Gastroesophageal sphincter (tissue), 4 donors: ENCODE data around the gene TFB2M. TPM values are rescaled to one million over a fixed set of nuclear protein-coding genes. Genes with fewer than 3 reads are reported as not detected.

ENCODE experiments used
- ATAC-seq: fragments of 150-250 bp; one replicate; pipeline ENCODE4 v1.9.1; 2016; ENCODE audit warnings: mild to moderate bottlenecking, moderate library complexity
- H3K27ac ChIP-seq, 4 donors: fragments of 200-600 bp; sonication (generic) in 3 of 4; 1 replicate in 3 of 4; 2 replicates in 1 of 4; pipeline ENCODE4 v1.5.1; 2016 to 2019
- H3K27me3 ChIP-seq: fragments of 200-600 bp; sonication (generic); one replicate; pipeline ENCODE4 v1.5.1; 2019
- H3K36me3 ChIP-seq, 2 donors: fragments of 200-600 bp; sonication (generic); one replicate each; pipeline ENCODE4 v1.5.1; 2019; ENCODE audit warnings: control low read depth in 1 of 2
- H3K4me1 ChIP-seq, 3 donors: fragments of 200-600 bp; sonication (generic); 1 replicate in 2 of 3; 2 replicates in 1 of 3; pipeline ENCODE4 v1.5.1; 2016 to 2019; ENCODE audit warnings: control low read depth in 2 of 3
- H3K4me3 ChIP-seq, 2 donors: fragments of 200-600 bp; sonication (generic); one replicate each; pipeline ENCODE4 v1.5.1; 2019; ENCODE audit warnings: mild to moderate bottlenecking in 1 of 2, moderate library complexity in 1 of 2
- H3K9me3 ChIP-seq, 3 donors: fragments of 200-600 bp; sonication (generic); one replicate each; pipeline ENCODE4 v1.5.1; 2017 to 2019; ENCODE audit warnings: control low read depth in 2 of 3
- CTCF ChIP-seq, 4 experiments: fragments of 200-600 bp in 2 of 4; fragments of 450-650 bp in 2 of 4; sonication (generic) in 1 of 4; IDR thresholded peaks; one replicate each; pipeline ENCODE4 v1.5.1; 2017 to 2019; ENCODE audit warnings: antibody characterized with exemption in 4 of 4, mild to moderate bottlenecking in 2 of 4, moderate library complexity in 2 of 4
- EP300 ChIP-seq: sonication (generic); formaldehyde crosslinking; IDR thresholded peaks from one replicate; pipeline ENCODE4 v1.6.1; 2017; ENCODE audit warnings: antibody characterized with exemption, mild to moderate bottlenecking
- POLR2A ChIP-seq, 2 donors: fragments of 450-650 bp; IDR thresholded peaks; one replicate each; pipeline ENCODE4 v1.6.1; 2017; ENCODE audit warnings: antibody characterized with exemption in 2 of 2, mild to moderate bottlenecking in 2 of 2, moderate library complexity in 1 of 2
- POLR2AphosphoS5 ChIP-seq: sonication (generic); formaldehyde crosslinking; IDR thresholded peaks from one replicate; pipeline ENCODE4 v1.6.1; 2017; ENCODE audit warnings: antibody characterized with exemption
- WGBS, 2 donors: methylation state at CpG; one replicate each; pipeline ENCODE4 v1.1.5; 2018; ENCODE audit warnings: low coverage in 1 of 2; 5-methylcytosine and 5-hydroxymethylcytosine counted together
- total RNA-seq, 4 donors: library from RNA; depleted of rRNA; stranded (reverse); fragments of >200 nt; gene quantifications; one replicate each; pipeline ENCODE4 v1.1.0, GENCODE V29; 2016

Gene TFB2M
- total RNA-seq, 4 donors from 2014 or later: 7.4 to 12.8 (median 10.2) TPM

GRCh38 chr1:246544001-246544400 is 22.1 kb downstream of the TFB2M start:
- Histone ChIP-seq H3K27me3 (no peaks in the 10 kb centered on the region), H3K4me1 (no peaks in the 10 kb centered on the region), H3K36me3 (peaks cover 0 to 99% of the 10 kb centered on the region in 2 donors), H3K27ac (no peak overlapping the region), H3K4me3 (no peak overlapping the region), H3K9me3 (no peaks in the 10 kb centered on the region)
- no peak for TF ChIP-seq CTCF (IDR thresholded peaks at IDR 0.05)
- TF ChIP-seq POLR2AphosphoS5: no peak
- no peak for TF ChIP-seq EP300
- no peak for TF ChIP-seq POLR2A (IDR thresholded peaks at IDR 0.05)
- ATAC-seq: no peak
- 100% methylated on average over 1 of the region's 1 CpG for WGBS, 2 donors

GRCh38 chr1:246540738-246541491 is 25.1 kb downstream of the TFB2M start:
- no peak for TF ChIP-seq POLR2A (IDR thresholded peaks at IDR 0.05)
- no peak for TF ChIP-seq POLR2AphosphoS5
- no peak for TF ChIP-seq CTCF (IDR thresholded peaks at IDR 0.05)
- TF ChIP-seq EP300: no peak

DNA sequence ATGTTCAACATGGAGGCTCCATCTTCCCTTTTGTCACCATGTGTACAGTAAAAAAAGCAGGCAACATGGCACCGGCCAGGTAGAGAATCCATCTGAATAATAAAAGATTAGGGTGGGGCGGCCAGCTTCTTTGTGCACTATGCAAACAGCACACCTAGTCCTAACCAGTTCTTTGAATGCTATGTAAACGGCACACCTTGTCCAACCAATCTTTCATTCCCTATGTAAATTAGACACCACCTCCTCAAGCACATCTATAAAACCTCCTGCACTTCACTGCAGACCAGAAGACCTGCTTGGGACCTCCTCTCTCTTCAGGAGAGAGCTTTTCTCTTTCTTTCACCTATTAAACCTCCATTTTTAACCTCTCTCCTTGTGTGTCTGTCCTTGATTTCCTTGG is 28.2 kb downstream of the TFB2M start:
- no peaks in the 10 kb centered on the region for H3K9me3 ChIP-seq
- 89 to 100% methylated on average over 3 of the region's 3 CpGs for WGBS, 2 donors
- H3K4me1 ChIP-seq: no peaks in the 10 kb centered on the region
- H3K36me3 ChIP-seq: peaks cover 0 to 48% of the 10 kb centered on the region in 2 donors
- H3K4me3 ChIP-seq: no peak overlapping the region
- no peak overlapping the region for H3K27ac ChIP-seq
- H3K27me3 ChIP-seq: no peaks in the 10 kb centered on the region
- TF ChIP-seq POLR2AphosphoS5 (no peak), POLR2A (IDR thresholded peaks at IDR 0.05) (no peak), EP300 (no peak), CTCF (IDR thresholded peaks at IDR 0.05) (no peak)
- ATAC-seq: no peak

More at GRCh38 chr1:246540738-246541491, 25.1 kb downstream of the TFB2M start:
- Histone ChIP-seq H3K9me3 (no peaks in the 10 kb centered on the region), H3K4me1 (no peaks in the 10 kb centered on the region), H3K27me3 (no peaks in the 10 kb centered on the region), H3K4me3 (no peak overlapping the region), H3K36me3 (peaks cover 0 to 78% of the 10 kb centered on the region in 2 donors), H3K27ac (no peak overlapping the region)
- no peak for ATAC-seq
- WGBS, 2 donors: 82 to 86% methylated on average over 7 of the region's 7 CpGs

GRCh38 chr1:246537441-246537840 is 28.6 kb downstream of the TFB2M start:
- H3K36me3 ChIP-seq: peaks cover 0 to 44% of the 10 kb centered on the region in 2 donors
- TF ChIP-seq POLR2AphosphoS5: no peak
- no peak for TF ChIP-seq EP300
- TF ChIP-seq POLR2A (IDR thresholded peaks at IDR 0.05): no peak
- TF ChIP-seq CTCF (IDR thresholded peaks at IDR 0.05): no peak
- no peaks in the 10 kb centered on the region for H3K4me1 ChIP-seq
- no peak overlapping the region for H3K4me3 ChIP-seq
- 77 to 100% methylated on average over 1 to 7 of the region's 7 CpGs for WGBS, 2 donors
- no peaks in the 10 kb centered on the region for H3K27me3 ChIP-seq
- H3K27ac ChIP-seq: no peak overlapping the region
- no peaks in the 10 kb centered on the region for H3K9me3 ChIP-seq
- no peak for ATAC-seq

DNA sequence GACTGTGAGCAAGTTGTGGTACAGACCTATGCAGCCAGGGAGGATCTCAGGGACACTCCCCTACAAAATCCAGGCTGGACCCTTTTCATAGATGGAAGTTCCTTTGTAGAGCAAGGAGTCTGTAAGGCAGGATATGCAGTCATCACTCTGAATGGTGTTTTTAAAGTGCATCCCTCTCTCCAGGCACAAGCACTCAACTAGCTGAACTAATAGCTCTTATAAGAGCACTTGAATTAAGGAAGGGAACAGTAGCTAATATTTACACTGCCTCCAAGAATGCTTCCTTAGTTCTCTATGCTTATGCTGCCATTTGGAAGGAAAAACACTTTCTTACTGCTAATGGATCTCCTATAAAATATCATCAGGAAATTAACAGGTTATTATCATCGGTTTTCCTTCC is 31.9 kb downstream of the TFB2M start:
- 50 to 70% methylated on average over 1 of the region's 1 CpG for WGBS, 2 donors
- peaks cover 0 to 23% (median 0%) of the 10 kb centered on the region in 3 donors for H3K9me3 ChIP-seq
- no peaks in the 10 kb centered on the region for H3K4me1 ChIP-seq
- peaks cover 0 to 10% of the 10 kb centered on the region in 2 donors for H3K36me3 ChIP-seq
- H3K27me3 ChIP-seq: no peaks in the 10 kb centered on the region
- TF ChIP-seq POLR2A (IDR thresholded peaks at IDR 0.05): no peak
- TF ChIP-seq CTCF (IDR thresholded peaks at IDR 0.05): no peak
- no peak for TF ChIP-seq POLR2AphosphoS5
- no peak for TF ChIP-seq EP300
- no peak overlapping the region for H3K27ac ChIP-seq
- no peak overlapping the region for H3K4me3 ChIP-seq
- no peak for ATAC-seq
